ENCODE data around the gene SLC26A5. TPM values are rescaled to one million over a fixed set of nuclear protein-coding genes. Genes with fewer than 3 reads are reported as not detected.
A peak's percentile ranks its signal among the peaks of the same experiment; 100 is the strongest.

SLC26A5 gene
- polyA plus RNA-seq, 3 donors: not detected

DNA sequence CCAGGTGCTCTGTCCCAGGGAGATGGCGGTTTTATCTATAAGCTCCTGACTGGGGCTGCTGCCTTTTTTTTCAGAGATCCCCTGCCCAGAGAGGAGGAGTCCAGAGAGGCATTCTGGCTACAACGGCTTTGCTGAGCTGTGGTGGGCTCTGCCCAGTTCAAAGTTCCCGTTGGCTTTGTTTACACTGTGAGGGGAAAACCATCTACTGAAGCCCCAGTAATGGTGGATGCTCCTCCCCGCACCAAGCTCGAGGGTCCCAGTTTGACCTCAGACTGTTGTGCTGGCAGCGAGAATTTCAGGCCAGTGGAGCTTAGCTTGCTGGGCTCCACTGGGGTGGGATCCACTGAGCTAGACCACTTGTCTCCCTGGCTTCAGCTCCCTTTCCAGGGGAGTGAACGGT, 16.4 kb upstream of the SLC26A5 start:
- Histone ChIP-seq H3K27ac (ENCODE audit: low read depth in 1 of 2, low read length in 2 of 2) (no peak overlapping the region), H3K4me3 (replicated peaks in 1 of 3; ENCODE audit: low read depth in 2 of 3, low read length in 3 of 3) (no peak overlapping the region), H3K4me2 (replicated peaks; ENCODE audit: extremely low read depth, low read length, poor library complexity, severe bottlenecking) (no peak overlapping the region), H3K27me3 (ENCODE audit: control insufficient read depth in 2 of 2, insufficient read depth in 2 of 2, low read length in 2 of 2) (no peaks in the 10 kb centered on the region), H3K9me3 (replicated peaks in 1 of 2; ENCODE audit: control insufficient read depth in 1 of 2, insufficient read depth in 1 of 2, low read length in 2 of 2) (no peaks in the 10 kb centered on the region), H4K20me1 (ENCODE audit: insufficient read depth, low read length) (no peaks in the 10 kb centered on the region), H3K36me3 (replicated peaks in 1 of 2; ENCODE audit: control insufficient read depth in 1 of 2, insufficient read depth in 2 of 2, low read length in 2 of 2) (no peaks in the 10 kb centered on the region), H3K9ac (ENCODE audit: insufficient read depth, low read length, poor library complexity, severe bottlenecking) (no peak overlapping the region), H2AFZ (ENCODE audit: insufficient read depth, low read depth, low read length, poor library complexity, severe bottlenecking) (no peak overlapping the region), H3K79me2 (ENCODE audit: insufficient read depth, low read length) (no peaks in the 10 kb centered on the region), H3K4me1 (ENCODE audit: control insufficient read depth in 1 of 2, insufficient read depth in 2 of 2, low read length in 2 of 2) (no peaks in the 10 kb centered on the region)
- no peak for DNase-seq
- Mint-ChIP-seq H3K36me3 (no peaks in the 10 kb centered on the region), H3K27ac (no peak overlapping the region), H3K27me3 (ENCODE audit: low read depth in 3 of 3) (peaks cover 3 to 11% (median 3%) of the 10 kb centered on the region in 3 donors), H3K4me1 (no peaks in the 10 kb centered on the region), H3K4me3 (no peak overlapping the region), H3K9me3 (peaks cover 0 to 2% (median 0%) of the 10 kb centered on the region in 7 donors)
- TF ChIP-seq CTCF (IDR thresholded peaks at IDR 0.05): no peak
- intact Hi-C loops (cut with micrococcal nuclease): no loop called here
- WGBS (ENCODE audit: insufficient coverage): 92% methylated on average over 7 of the region's 7 CpGs

GRCh38 chr7:103447073-103447960, 1.3 kb upstream of the SLC26A5 start:
- Mint-ChIP-seq H3K4me3 (peak overlapping the region in 1 of 2 donors; percentile 75), H3K9me3 (peaks cover 3 to 19% (median 8%) of the 10 kb centered on the region in 7 donors), H3K27me3 (ENCODE audit: low read depth in 3 of 3) (peaks cover 48 to 80% (median 63%) of the 10 kb centered on the region in 3 donors), H3K4me1 (peaks cover 13% of the 10 kb centered on the region), H3K36me3 (peaks cover 0 to 3% of the 10 kb centered on the region in 2 donors), H3K27ac (no peak overlapping the region)
- intact Hi-C loops (cut with micrococcal nuclease): no loop called here
- Histone ChIP-seq H3K36me3 (replicated peaks in 1 of 2; ENCODE audit: control insufficient read depth in 1 of 2, insufficient read depth in 2 of 2, low read length in 2 of 2) (no peaks in the 10 kb centered on the region), H3K79me2 (ENCODE audit: insufficient read depth, low read length) (no peaks in the 10 kb centered on the region), H3K9me3 (replicated peaks in 1 of 2; ENCODE audit: control insufficient read depth in 1 of 2, insufficient read depth in 1 of 2, low read length in 2 of 2) (peaks cover 0 to 22% of the 10 kb centered on the region in 2 donors), H3K9ac (ENCODE audit: insufficient read depth, low read length, poor library complexity, severe bottlenecking) (no peak overlapping the region), H3K27me3 (ENCODE audit: control insufficient read depth in 2 of 2, insufficient read depth in 2 of 2, low read length in 2 of 2) (peaks cover 54 to 55% of the 10 kb centered on the region in 2 donors), H4K20me1 (ENCODE audit: insufficient read depth, low read length) (no peaks in the 10 kb centered on the region), H3K4me3 (replicated peaks in 1 of 3; ENCODE audit: low read depth in 2 of 3, low read length in 3 of 3) (no peak overlapping the region), H2AFZ (ENCODE audit: insufficient read depth, low read depth, low read length, poor library complexity, severe bottlenecking) (no peak overlapping the region), H3K4me1 (ENCODE audit: control insufficient read depth in 1 of 2, insufficient read depth in 2 of 2, low read length in 2 of 2) (peaks cover 10 to 14% of the 10 kb centered on the region in 2 donors), H3K27ac (ENCODE audit: low read depth in 1 of 2, low read length in 2 of 2) (no peak overlapping the region), H3K4me2 (replicated peaks; ENCODE audit: extremely low read depth, low read length, poor library complexity, severe bottlenecking) (no peak overlapping the region)
- no CpG with 5 or more reads among the region's 17 CpGs for WGBS (ENCODE audit: insufficient coverage)
- peak; percentile 33 for TF ChIP-seq CTCF (IDR thresholded peaks at IDR 0.05)
- DNase-seq: peak in 1 of 3 donors; percentile 3

Measured in CD14-positive monocyte (primary cell).